PC-9 (cell line): Measurements from ENCODE around the gene ARRDC1. TPM values are rescaled to one million over a fixed set of nuclear protein-coding genes. Genes with fewer than 3 reads are reported as not detected.

ENCODE experiments used
- BruUV-seq: library from RNA; stranded (reverse); fragments of 400-500 nt; replicated peaks from 2 replicates; lab custom pipeline; 2021; lab: Mats Ljungman, UMichigan
- CTCF ChIA-PET: fragments of 300-600 bp; sonication (Branson Sonifier 250); formaldehyde crosslinking; loops from one replicate; lab custom pipeline; 2022; ENCODE audit warnings: antibody characterized with exemption; lab: Charles Lee
- POLR2A ChIA-PET: fragments of 300-600 bp; sonication (Branson Sonifier 250); formaldehyde crosslinking; loops from one replicate; lab custom pipeline; 2022; ENCODE audit warnings: antibody characterized with exemption; ENCODE audit not compliant: unreplicated experiment; lab: Charles Lee
- DNase-seq, 2 experiments: peaks; one replicate each; pipeline versions ENCODE4 v3.0.0 to v3.0.0-alpha.2; 2015 to 2022; ENCODE audit warnings: mixed read lengths in 1 of 2
- H2AFZ ChIP-seq: fragments of 200-600 bp; sonication (generic); 2 replicates; pipeline ENCODE4 v1.8.1; 2017; ENCODE audit warnings: antibody characterized with exemption
- H3F3A ChIP-seq: fragments of 200-600 bp; sonication (generic); 2 replicates; pipeline ENCODE4 v1.8.1; 2017; ENCODE audit warnings: antibody characterized with exemption, mild to moderate bottlenecking, low read depth; ENCODE audit not compliant: insufficient read depth
- H3K27ac ChIP-seq: fragments of 200-600 bp; sonication (generic); 2 replicates; pipeline ENCODE4 v1.6.1; 2016; ENCODE audit warnings: mixed run types
- H3K27me3 ChIP-seq: fragments of 200-600 bp; sonication (generic); 2 replicates; pipeline ENCODE4 v1.6.1; 2016; ENCODE audit warnings: low read depth, mixed run types; ENCODE audit not compliant: insufficient read depth
- H3K36me3 ChIP-seq: fragments of 200-600 bp; sonication (generic); 2 replicates; pipeline ENCODE4 v1.6.1; 2016; ENCODE audit warnings: low read depth, mixed run types
- H3K4me1 ChIP-seq: fragments of 200-600 bp; sonication (generic); replicated peaks from 2 replicates; pipeline ENCODE4 v1.6.1; 2016; ENCODE audit warnings: mixed run types; ENCODE audit not compliant: insufficient read depth
- H3K4me2 ChIP-seq: fragments of 200-600 bp; sonication (generic); 2 replicates; pipeline ENCODE4 v1.6.1; 2017; ENCODE audit warnings: mixed run types
- H3K4me3 ChIP-seq: fragments of 200-600 bp; sonication (generic); 2 replicates; pipeline ENCODE4 v1.6.1; 2016; ENCODE audit warnings: mixed run types
- H3K79me2 ChIP-seq: fragments of 200-600 bp; sonication (generic); 2 replicates; pipeline ENCODE4 v1.6.1; 2017; ENCODE audit warnings: low read depth, mixed run types
- H3K9me2 ChIP-seq: fragments of 200-600 bp; sonication (generic); 2 replicates; pipeline ENCODE4 v1.8.1; 2017; ENCODE audit warnings: mild to moderate bottlenecking; ENCODE audit not compliant: insufficient read depth
- H3K9me3 ChIP-seq: fragments of 200-600 bp; sonication (generic); 2 replicates; pipeline ENCODE4 v1.8.1; 2016; ENCODE audit warnings: low read depth; ENCODE audit not compliant: insufficient read depth
- H4K20me1 ChIP-seq: fragments of 200-600 bp; sonication (generic); 2 replicates; pipeline ENCODE4 v1.8.1; 2017; ENCODE audit not compliant: insufficient read depth
- CTCF ChIP-seq: fragments of 200-600 bp; sonication (generic); conservative IDR thresholded peaks from 2 replicates; pipeline ENCODE4 v1.6.1; 2017; ENCODE audit warnings: mixed run types, antibody characterized with exemption, mild to moderate bottlenecking, moderate library complexity
- EZH2 ChIP-seq: fragments of 200-600 bp; sonication (generic); IDR thresholded peaks from 2 replicates; pipeline ENCODE4 v1.8.0; 2017; ENCODE audit warnings: antibody characterized with exemption, low read depth
- intact Hi-C: fragments of 100-400 bp; cut with micrococcal nuclease; formaldehyde crosslinking; loops from one replicate; pipeline ENCODE4 v1.10.0; 2022; ENCODE audit not compliant: unreplicated experiment
- total RNA-seq: library from RNA; stranded (reverse); gene quantifications from 2 replicates; pipeline ENCODE4 v1.2.3, GENCODE V29; 2021

The ARRDC1 gene
- total RNA-seq, 1 experiment from 2014 or later = 127 TPM

DNA sequence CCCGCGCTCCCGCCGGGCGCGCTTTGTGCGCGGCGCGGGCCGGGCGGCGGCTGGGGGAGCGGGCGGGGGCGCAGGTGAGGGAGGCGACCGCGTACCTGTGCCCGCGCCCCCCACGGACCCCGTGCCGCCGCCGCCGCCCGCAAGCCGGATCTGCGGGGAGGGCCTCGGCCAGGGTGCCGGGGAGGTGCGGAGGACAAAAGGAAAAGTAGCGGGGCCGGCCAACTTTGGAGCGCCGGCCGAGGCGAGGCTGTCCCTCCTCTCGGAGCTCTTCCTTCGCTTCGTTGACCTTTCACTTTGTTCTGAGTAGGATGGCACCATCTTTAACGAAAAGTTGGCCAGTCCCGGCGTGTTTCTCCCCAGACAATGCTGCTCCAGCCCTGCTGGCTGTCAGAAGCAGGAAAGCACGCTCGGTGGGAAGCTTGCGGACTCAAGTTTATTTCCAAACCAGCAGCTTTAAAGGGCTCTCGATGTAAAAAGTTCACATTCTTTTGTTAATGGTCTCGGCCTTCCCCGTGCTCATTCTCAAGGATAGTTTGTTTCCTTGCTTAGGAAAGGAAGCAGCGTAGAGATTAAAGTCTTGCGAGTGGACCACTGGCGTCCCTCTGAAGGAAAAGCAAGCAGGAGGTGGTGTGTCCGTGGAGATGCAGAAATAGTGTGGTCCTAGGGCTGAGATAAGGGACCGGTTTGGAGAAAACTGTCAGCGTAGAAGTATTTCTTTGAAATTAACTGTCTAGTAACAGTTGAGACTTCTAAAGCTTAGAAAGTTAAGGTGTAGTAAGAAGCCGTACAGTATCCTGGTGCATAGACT lies 14.0 kb downstream of the ARRDC1 start:
- H2AFZ ChIP-seq = peak overlapping the region; percentile 84; the same call in 1 of the 2 replicates
- intact Hi-C loops = loop anchor here (2.0 to 10.0 kb wide), 2 partner anchors 29 to 185 kb away; partner anchors contain the start of gene ZMYND19
- ChIA-PET POLR2A (interaction anchor here (0.6 kb wide), 1 partner anchor 14 kb away, joined by 6 read pairs; the partner anchor contains the start of gene ARRDC1), CTCF (interaction anchor here (1.0 kb wide), 1 partner anchor 31 kb away, joined by 3 read pairs; no protein-coding TSS in a partner anchor)
- H3K27ac ChIP-seq = peak overlapping the region; percentile 64
- peak overlapping the region; percentile 65 for H3K4me3 ChIP-seq
- peaks cover 33% of the 10 kb centered on the region for H3F3A ChIP-seq
- H3K9me3 ChIP-seq = no peaks in the 10 kb centered on the region
- peaks cover 33% of the 10 kb centered on the region for H3K4me1 ChIP-seq
- no peaks in the 10 kb centered on the region for H3K9me2 ChIP-seq
- H3K79me2 ChIP-seq = peaks cover 75% of the 10 kb centered on the region
- peak; percentile 40 to 53 for DNase-seq
- H4K20me1 ChIP-seq = peaks cover 29% of the 10 kb centered on the region
- BruUV-seq = no TSS peak
- no peaks in the 10 kb centered on the region for H3K27me3 ChIP-seq
- H3K4me2 ChIP-seq = peak overlapping the region; percentile 75
- no peak for TF ChIP-seq EZH2
- no peak for TF ChIP-seq CTCF
- peaks cover 5% of the 10 kb centered on the region; the same call in 1 of the 2 replicates for H3K36me3 ChIP-seq

DNA sequence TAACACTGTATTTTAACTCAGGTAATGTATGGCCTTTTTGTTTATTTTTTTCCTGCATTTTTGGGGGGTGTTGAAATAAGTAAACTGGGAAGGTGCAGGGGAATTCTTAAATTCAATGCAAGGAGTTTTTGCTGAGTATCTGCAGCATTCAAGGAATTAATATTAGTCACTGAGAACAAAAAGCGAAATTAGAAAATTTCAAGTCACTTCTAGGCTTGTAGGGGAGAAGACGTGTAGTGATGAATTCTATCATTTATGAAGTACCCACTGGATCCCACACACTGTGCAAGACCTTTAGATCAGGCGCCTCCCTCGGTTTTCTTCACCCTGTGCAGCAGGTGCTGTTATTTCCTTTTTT lies 14.5 kb downstream of the ARRDC1 start:
- H3K4me2 ChIP-seq = peak overlapping the region; percentile 75
- peaks cover 35% of the 10 kb centered on the region for H4K20me1 ChIP-seq
- H2AFZ ChIP-seq = no peak overlapping the region
- H3K79me2 ChIP-seq = peaks cover 79% of the 10 kb centered on the region
- ChIA-PET POLR2A (no interaction called here), CTCF (no interaction called here)
- intact Hi-C loops = no loop called here
- no peak for DNase-seq
- H3K27me3 ChIP-seq = no peaks in the 10 kb centered on the region
- peak overlapping the region; percentile 64 for H3K27ac ChIP-seq
- H3K9me3 ChIP-seq = no peaks in the 10 kb centered on the region
- peaks cover 33% of the 10 kb centered on the region for H3F3A ChIP-seq
- TF ChIP-seq EZH2 (no peak), CTCF (no peak)
- H3K9me2 ChIP-seq = no peaks in the 10 kb centered on the region
- H3K4me3 ChIP-seq = peak overlapping the region; percentile 65
- H3K4me1 ChIP-seq = peaks cover 33% of the 10 kb centered on the region
- BruUV-seq = no TSS peak
- peaks cover 5% of the 10 kb centered on the region; the same call in 1 of the 2 replicates for H3K36me3 ChIP-seq

GRCh38 chr9:137620581-137620980 lies 15.1 kb downstream of the ARRDC1 start:
- DNase-seq = no peak
- Histone ChIP-seq H3K4me1 (peaks cover 33% of the 10 kb centered on the region), H3K27ac (no peak overlapping the region), H4K20me1 (peaks cover 37% of the 10 kb centered on the region), H3K27me3 (no peaks in the 10 kb centered on the region), H3K4me2 (peak overlapping the region; percentile 75), H3K79me2 (peaks cover 85% of the 10 kb centered on the region), H3F3A (peaks cover 33% of the 10 kb centered on the region), H3K36me3 (peaks cover 5% of the 10 kb centered on the region; the same call in 1 of the 2 replicates), H3K4me3 (no peak overlapping the region), H3K9me2 (no peaks in the 10 kb centered on the region), H3K9me3 (no peaks in the 10 kb centered on the region), H2AFZ (no peak overlapping the region)
- TF ChIP-seq CTCF = no peak
- CTCF ChIA-PET = no interaction called here
- POLR2A ChIA-PET = no interaction called here
- intact Hi-C loops = no loop called here
- BruUV-seq = TSS peak; percentile 22
